MV-4-11 (cell line): ENCODE measurements around the gene SGK1.
A peak's percentile ranks its signal among the peaks of the same experiment; 100 is the strongest.

Experiments
- DNase-seq: peaks from one replicate; lab custom pipeline; 2025; lab: John Stamatoyannopoulos, UW

SGK1 gene

DNA sequence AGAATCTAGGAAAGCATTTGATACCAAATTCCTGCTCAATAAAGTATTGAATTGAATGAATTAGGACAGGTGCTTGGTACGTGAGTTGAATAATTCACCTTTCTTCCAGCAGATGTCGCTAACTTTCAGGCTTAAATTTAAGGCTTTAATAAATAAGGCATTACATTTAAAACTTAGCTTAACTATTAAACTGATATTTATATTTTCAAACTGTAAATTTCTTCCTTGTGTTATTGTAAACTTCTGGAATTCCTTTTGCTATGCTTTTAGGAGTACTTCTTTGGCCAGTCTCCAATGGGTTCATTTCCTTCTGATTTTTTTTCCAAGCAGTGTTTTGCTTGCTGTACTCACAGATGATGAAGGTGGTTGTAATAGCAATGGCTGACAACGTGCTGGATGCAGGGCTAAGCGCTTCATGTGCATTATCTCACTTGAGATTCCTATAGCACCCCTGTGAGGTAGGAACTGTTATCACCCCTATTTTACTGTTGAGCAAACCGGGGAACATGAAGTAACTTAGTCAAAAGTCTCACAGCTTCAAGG lies 194.2 kb downstream of the SGK1 start:
- peak; percentile 19 for DNase-seq

GRCh38 chr6:134122775-134123174 lies 195.1 kb downstream of the SGK1 start:
- no peak for DNase-seq

- DNase-seq: no peak
Measured at GRCh38 chr6:134119486-134119885, 198.4 kb downstream of the SGK1 start.
